Fibroblast of lung (primary cell): ENCODE results near the gene AGXT. TPM values are rescaled to one million over a fixed set of nuclear protein-coding genes. Genes with fewer than 3 reads are reported as not detected.

Experiments used
- DNase-seq, 2 donors: peaks; one replicate each; pipeline versions ENCODE4 v3.0.0 to v3.0.0-alpha.2; 2010; ENCODE audit warnings: low read depth in 2 of 2
- H2AFZ ChIP-seq: 2 replicates; pipeline ENCODE4 v1.5.1; 2012; ENCODE audit warnings: low read length, control low read depth, inconsistent platforms
- H3K27ac ChIP-seq: 2 replicates; pipeline ENCODE4 v1.5.1; 2011; ENCODE audit warnings: low read length, control low read depth; ENCODE audit not compliant: insufficient read depth
- H3K27me3 ChIP-seq: 2 replicates; pipeline ENCODE4 v1.5.1; 2011; ENCODE audit warnings: mild to moderate bottlenecking, low read length; ENCODE audit not compliant: control insufficient read depth, insufficient read depth
- H3K36me3 ChIP-seq: 2 replicates; pipeline ENCODE4 v1.5.1; 2011; ENCODE audit warnings: low read length; ENCODE audit not compliant: control insufficient read depth, insufficient read depth
- H3K4me1 ChIP-seq: 2 replicates; pipeline ENCODE4 v1.5.1; 2011; ENCODE audit warnings: low read length; ENCODE audit not compliant: control insufficient read depth, insufficient read depth; ENCODE audit errors: extremely low read depth
- H3K4me2 ChIP-seq: 2 replicates; pipeline ENCODE4 v1.5.1; 2011; ENCODE audit warnings: low read length, control low read depth; ENCODE audit not compliant: insufficient read depth; ENCODE audit errors: extremely low read depth
- H3K4me3 ChIP-seq, 4 experiments: fragments of 200-600 bp in 1 of 4; sonication (generic) in 1 of 4; replicated peaks in 1 of 4; 2 replicates each; pipeline ENCODE4 v1.5.1; 2011 to 2016; ENCODE audit warnings: low read length in 4 of 4, low read depth in 3 of 4, mild to moderate bottlenecking in 3 of 4, control low read depth in 2 of 4, inconsistent platforms in 1 of 4, mixed read lengths in 1 of 4; ENCODE audit not compliant: insufficient read depth in 1 of 4; ENCODE audit errors: control extremely low read depth in 1 of 4
- H3K79me2 ChIP-seq: 2 replicates; pipeline ENCODE4 v1.5.1; 2012; ENCODE audit warnings: mild to moderate bottlenecking, low read length, inconsistent platforms; ENCODE audit not compliant: control insufficient read depth, insufficient read depth
- H3K9ac ChIP-seq: 2 replicates; pipeline ENCODE4 v1.5.1; 2011; ENCODE audit warnings: mild to moderate bottlenecking, low read length, control low read depth; ENCODE audit not compliant: insufficient read depth
- H3K9me3 ChIP-seq: 2 replicates; pipeline ENCODE4 v1.5.1; 2012; ENCODE audit warnings: low read depth, low read length; ENCODE audit not compliant: control insufficient read depth, insufficient read depth
- H4K20me1 ChIP-seq: 2 replicates; pipeline ENCODE4 v1.5.1; 2011; ENCODE audit warnings: low read length; ENCODE audit not compliant: control insufficient read depth, insufficient read depth; ENCODE audit errors: extremely low read depth
- CTCF ChIP-seq, 2 donors: IDR thresholded peaks in 1 of 2; conservative IDR thresholded peaks in 1 of 2; 1 replicate in 1 of 2; 2 replicates in 1 of 2; pipeline ENCODE4 v1.5.1; 2011 to 2012; ENCODE audit warnings: low read length in 2 of 2, control low read depth in 1 of 2, inconsistent platforms in 1 of 2, low read depth in 1 of 2, mild to moderate bottlenecking in 1 of 2
- EZH2 ChIP-seq: IDR thresholded peaks from 2 replicates; pipeline ENCODE4 v1.5.1; 2012; ENCODE audit warnings: low read length, control low read depth, mild to moderate bottlenecking; ENCODE audit errors: missing control alignments
- polyA plus RNA-seq, 2 donors: library from polyadenylated mRNA; depleted of rRNA in 1 of 2; stranded (reverse) in 1 of 2; unstranded in 1 of 2; fragments of >200 nt; gene quantifications; 2 replicates each; pipeline ENCODE4 v1.2.1, GENCODE V29; 2011 to 2012; ENCODE audit warnings: missing spikeins in 1 of 2
- total RNA-seq: library from RNA; depleted of rRNA; stranded (reverse); fragments of >200 nt; gene quantifications from 2 replicates; pipeline ENCODE4 v1.2.1, GENCODE V29; 2014

Gene AGXT
- total and polyA plus RNA-seq, 2 donors (not counting 1 experiment from before 2014, with no cell fraction given) = not detected

DNA sequence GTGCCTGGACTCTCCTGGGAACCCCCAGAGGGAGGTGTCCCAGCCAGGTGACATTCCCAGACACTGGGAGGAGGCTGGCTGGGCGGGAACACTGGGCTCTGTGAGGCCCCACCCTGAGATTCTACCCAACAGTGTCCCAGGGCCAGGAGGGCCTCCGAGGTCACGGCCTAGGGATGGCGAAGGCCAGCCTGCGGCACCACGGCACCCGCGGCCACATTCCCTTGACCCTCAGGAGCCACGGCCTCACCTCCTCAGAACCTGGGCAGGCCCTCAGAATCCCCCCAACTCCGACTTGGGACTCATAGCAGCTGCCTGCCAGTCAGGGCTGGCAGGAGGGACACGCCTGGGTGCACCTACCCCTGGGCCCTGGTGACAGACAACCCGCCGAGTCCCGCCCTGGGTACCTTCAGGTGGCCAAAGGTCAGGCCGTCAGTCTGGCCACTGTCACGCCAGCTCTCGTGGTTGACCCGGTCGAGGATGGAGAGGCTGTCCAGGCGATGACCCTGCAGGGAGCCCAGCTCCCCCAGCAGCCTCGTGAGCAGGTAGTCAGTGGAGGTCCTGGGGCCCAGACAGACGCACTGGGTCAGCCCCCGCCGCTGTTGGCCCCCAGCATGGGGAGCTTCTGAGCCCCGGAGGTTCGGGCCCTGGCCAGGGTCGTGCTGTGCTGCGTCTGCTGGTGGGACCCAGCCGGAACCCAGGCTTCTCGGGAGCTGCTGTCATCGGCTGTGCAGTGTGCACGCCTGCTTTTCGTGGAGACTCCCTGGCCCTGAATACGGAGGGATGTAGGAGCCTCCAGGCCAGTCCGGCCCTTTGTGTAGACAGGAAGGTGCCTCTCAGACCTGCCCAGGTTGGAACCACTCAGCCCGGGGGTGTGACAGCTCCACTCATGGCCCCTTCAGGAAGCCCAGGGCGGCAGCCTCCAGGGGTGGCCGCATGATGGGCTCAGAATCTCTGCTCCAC lies 21.3 kb downstream of the AGXT start:
- no peak overlapping the region for H2AFZ ChIP-seq
- TF ChIP-seq CTCF (conservative IDR thresholded peaks at IDR 0.05 in 1 of 2, IDR thresholded peaks at IDR 0.05 in 1 of 2; ENCODE audit: low read depth in 1 of 2, low read length in 2 of 2) (no peak), EZH2 (no peak)
- H3K4me3 ChIP-seq = no peak overlapping the region
- no peaks in the 10 kb centered on the region for H3K79me2 ChIP-seq
- H3K27ac ChIP-seq = no peak overlapping the region
- H3K36me3 ChIP-seq = no peaks in the 10 kb centered on the region
- H3K9ac ChIP-seq = no peak overlapping the region
- H4K20me1 ChIP-seq = no peaks in the 10 kb centered on the region
- no peak for DNase-seq
- H3K27me3 ChIP-seq = no peaks in the 10 kb centered on the region
- no peak overlapping the region for H3K4me2 ChIP-seq
- no peaks in the 10 kb centered on the region for H3K4me1 ChIP-seq
- H3K9me3 ChIP-seq = no peaks in the 10 kb centered on the region

- no peaks in the 10 kb centered on the region for H3K27me3 ChIP-seq
Measured at GRCh38 chr2:240890691-240891090, 22.1 kb downstream of the AGXT start.

More at GRCh38 chr2:240890691-240891090, 22.1 kb downstream of the AGXT start:
- H4K20me1 ChIP-seq = no peaks in the 10 kb centered on the region
- no peaks in the 10 kb centered on the region for H3K36me3 ChIP-seq
- H2AFZ ChIP-seq = no peak overlapping the region
- no peaks in the 10 kb centered on the region for H3K9me3 ChIP-seq
- H3K4me2 ChIP-seq = no peak overlapping the region
- no peaks in the 10 kb centered on the region for H3K79me2 ChIP-seq
- DNase-seq = no peak
- no peak overlapping the region for H3K4me3 ChIP-seq
- no peaks in the 10 kb centered on the region for H3K4me1 ChIP-seq
- H3K9ac ChIP-seq = no peak overlapping the region
- TF ChIP-seq CTCF (conservative IDR thresholded peaks at IDR 0.05 in 1 of 2, IDR thresholded peaks at IDR 0.05 in 1 of 2; ENCODE audit: low read depth in 1 of 2, low read length in 2 of 2) = no peak
- no peak for TF ChIP-seq EZH2
- no peak overlapping the region for H3K27ac ChIP-seq
